Measurements from ENCODE around the gene PDE10A.
"Not testable (repeated sequence)": the region's sequence is repeated elsewhere in the genome, so short reads cannot be mapped to it uniquely, and the experiment has no call there.

The PDE10A gene

DNA sequence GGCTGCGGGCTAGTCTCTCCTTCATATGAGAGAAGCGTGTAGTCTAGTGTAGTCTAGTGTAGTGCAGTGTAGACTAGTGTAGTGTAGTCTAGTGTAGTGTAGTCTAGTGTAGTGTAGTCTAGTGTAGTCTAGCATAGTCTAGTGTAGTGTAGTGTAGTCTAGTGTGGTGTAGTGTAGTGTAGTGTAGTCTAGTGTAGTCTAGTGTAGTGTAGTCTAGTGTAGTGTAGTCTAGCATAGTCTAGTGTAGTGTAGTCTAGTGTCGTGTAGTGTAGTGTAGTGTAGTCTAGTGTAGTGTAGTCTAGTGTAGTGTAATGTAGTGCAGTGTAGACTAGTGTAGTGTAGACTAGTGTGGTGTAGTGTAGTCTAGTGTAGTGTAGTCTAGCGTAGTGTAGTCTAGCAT, 44.1 kb downstream of the PDE10A start:
- not testable (repeated sequence) for DNase-seq

DNA sequence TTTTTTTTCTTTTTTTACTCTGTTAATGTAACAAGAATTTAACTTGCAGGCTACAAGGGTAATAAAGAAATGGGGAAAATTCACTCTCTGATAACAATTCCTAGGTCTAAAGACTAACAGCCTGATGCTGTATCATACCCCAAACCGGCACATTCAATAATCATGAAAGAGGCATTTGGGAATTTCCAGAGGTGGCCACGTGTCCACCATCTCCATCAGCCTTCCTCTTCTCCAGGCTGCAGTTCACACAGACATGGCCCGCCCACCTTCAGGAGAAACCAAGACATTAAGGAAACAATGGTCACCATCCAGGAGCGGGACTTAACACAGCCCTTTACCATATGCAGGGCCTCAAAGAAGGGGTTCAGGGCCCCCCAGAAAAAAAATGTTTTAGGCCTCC, 44.8 kb downstream of the PDE10A start:
- DNase-seq: no peak

DNA sequence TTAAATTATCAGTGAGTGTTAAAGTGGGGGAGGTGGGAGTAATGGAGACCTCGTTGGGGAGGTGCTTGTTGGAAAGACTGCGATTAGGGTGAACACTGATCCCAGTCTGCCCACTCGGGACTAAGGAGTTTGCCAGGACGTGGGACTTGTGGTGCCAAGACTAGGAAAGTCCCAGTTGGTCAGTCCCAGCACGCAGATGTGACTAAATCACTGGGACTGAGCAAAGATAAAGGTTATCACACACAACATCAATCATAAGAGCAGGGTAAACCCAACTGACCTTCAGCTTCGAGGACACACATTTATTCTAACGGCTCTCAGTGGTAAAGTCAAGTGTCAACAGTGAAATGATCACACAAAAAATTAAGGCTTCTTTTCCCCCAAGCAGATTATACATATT, 45.5 kb downstream of the PDE10A start:
- no peak for DNase-seq

DNA sequence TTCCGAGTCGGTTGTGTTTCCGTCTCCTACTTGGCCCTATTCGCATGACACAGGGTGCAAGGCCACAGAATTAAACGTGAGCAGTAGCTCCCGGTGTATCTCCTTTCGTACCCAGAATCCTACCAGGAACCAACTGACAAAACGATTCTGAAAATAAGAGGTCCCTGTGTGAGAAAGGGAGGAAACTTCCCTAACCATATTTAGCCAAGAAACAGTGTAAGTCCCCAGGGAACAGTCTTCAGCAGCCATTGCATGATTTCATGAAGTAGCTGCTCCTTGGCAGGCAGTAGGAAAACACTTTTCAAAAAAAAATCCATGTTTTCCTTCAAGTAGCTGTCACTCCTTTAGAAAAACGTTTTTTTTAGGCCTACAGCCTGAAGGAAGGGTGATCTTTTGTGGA, 46.9 kb downstream of the PDE10A start:
- DNase-seq: no peak

DNA sequence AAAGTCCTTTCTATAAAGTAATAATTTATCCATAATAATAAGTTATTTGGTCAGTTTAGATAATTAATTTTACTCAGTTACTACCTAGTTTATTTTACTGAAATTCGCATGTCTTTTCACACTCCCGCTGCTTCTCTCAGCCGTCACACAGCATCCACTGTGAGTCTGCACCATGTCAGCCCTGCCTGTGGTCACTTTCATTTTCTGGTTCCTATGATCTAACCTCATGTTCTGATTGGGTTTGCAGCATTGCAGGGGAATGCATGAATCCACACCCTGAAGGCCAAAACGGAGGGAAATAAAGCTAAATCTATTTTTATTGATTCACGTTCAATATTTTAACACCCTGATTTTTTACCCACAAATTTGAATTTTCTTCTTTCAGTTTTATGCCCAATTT, 47.4 kb downstream of the PDE10A start:
- no peak for DNase-seq

DNA sequence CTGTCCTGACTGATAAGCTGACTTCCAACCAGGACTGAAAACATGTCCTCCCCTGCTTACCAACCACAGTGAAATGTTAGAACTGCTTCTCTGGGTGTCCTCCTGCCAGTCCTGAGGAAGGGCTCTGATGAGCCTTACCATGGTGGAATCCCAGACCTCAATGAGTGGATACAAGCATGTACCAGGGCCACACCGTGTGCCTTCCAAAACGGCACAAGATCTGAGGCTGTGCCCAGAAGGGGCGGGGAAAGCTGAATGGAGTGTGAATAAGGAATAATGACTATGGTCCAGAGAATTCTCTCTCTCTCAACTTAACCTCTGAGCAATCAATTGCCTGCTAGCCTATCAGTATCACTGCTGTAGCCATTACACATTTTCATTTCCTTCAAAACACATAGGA, 51.7 kb downstream of the PDE10A start:
- no peak for DNase-seq

DNA sequence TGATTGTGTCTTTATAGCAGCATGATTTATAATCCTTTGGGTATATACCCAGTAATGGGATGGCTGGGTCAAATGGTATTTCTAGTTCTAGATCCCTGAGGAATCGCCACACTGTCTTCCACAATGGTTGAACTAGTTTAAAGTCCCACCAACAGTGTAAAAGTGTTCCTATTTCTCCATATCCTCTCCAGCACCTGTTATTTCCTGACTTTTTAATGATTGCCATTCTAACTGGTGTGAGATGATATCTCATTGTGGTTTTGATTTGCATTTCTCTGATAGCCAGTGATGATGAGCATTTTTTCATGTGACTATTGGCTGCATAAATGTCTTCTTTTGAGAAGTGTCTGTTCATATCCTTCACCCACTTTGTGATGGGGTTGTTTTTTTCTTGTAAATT, 54.5 kb downstream of the PDE10A start:
- not testable (repeated sequence) for DNase-seq

DNA sequence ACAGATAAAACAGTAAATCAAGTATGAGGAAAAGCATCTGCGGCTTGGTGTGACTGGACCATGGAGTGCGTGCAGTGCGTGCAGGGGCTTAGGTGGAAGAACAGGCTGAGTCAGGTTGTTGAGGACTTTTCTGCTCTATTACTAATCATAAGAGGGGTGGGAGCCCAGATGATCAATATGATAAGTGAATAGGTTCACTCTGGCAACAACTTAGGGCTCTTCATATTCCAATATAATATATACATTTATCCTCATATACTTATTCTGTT, 56.4 kb downstream of the PDE10A start:
- no peak for DNase-seq

DNA sequence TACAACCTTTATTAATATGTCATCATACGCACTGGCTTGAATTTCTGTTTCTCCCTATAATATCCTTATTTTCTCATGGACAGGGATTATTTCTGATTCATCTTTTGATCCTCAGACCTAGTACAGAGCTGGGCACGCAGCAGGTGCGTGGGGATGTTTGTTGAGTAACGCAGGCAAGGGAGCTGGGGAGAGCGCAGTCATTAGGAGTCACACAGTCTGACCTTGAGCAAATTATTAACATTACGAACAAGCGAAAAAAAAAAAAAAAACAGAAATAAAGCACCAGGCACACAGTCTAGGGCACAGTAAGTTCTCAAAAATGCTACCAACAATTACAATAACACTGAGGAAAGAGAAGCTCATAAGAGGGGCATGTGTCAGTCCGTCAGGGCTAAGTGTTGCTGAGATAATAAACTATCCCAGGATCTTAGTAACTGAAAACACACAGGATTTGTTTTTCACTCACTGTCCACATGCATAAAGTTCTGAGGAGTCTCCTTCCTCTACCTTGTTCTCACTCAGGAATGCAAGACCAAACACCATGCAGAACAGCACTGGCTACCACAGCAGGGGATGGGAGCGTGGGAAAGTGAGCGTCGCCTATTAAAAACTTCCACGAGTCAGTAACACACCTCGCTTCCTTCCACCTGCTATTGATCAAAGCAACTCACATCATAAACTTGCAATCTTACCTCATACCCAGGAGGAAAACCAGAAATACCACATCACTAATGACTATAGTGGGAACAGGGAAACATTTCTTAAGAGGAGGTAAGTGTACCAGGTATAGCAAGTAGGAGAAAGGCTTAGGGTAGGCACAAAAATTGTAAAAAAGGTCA, 56.9 kb downstream of the PDE10A start:
- DNase-seq: no peak

DNA sequence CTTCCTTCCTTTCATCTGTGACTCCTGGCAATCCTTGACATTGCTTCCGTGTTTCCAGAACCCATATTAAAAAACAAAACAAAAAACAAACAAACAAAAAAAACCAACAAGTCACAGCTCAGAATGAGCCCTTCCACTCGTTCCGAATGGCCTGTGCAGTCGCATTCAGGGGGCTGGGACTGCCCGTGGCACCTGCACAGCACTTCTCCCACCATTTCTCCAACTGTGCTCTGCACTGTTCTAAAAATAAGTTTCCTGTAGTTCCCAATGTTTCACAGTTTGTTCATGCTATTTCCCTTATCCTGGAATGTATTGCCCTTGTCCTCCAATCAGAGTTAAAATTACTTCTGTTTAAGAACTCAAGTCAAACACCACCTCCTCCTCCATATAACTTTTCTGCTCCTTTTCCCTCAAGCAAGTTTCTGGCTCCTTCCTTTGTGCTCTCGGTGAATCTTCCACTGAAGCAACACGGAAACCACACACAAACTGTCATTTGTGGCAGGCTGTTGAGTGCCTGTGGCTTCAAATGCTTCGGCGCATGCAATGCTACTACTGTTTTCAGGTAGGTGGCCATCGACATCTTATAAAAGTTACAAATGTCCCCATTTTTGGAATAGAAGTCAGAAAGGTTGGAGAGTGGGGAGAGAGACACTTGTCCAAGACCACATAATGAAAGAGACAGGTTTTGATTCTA, 57.7 kb downstream of the PDE10A start:
- no peak for DNase-seq

DNA sequence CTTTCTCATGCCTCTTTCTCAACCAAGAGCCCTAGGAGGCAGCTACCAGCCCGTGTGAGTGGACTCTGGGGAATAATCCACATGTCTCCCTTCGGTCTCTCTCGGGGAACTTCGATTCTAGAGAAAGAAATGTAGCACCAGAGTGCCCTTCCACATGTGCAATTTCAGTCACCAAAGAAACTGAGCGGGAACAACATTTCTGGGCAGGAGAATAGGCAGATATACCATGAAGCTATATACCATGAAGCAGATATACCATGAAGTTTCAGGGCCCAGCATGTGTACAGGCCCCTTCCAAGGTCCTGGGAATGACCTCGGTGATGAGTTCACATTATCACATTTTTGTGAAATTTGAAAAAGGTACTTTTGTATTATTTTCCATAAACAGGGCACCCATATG, 60.8 kb downstream of the PDE10A start:
- no peak for DNase-seq

DNA sequence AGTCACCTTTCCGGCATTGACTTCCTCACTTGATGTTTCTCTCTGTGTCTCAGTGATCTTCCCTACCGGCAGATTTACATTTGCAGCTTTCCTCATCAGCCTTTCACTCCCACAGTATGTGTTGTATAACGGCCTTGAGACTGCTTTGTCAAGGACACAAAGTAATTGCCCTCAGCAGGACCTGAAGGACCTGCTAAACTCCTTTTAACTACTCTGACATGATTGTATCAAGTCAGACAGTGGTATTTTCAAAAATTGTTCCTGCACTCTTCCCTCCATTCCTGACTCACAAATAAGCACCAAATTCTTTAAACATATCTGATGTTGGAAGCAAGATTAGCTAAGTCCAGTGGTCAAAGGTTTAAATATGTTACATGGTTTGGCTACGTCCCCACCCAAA, 62.4 kb downstream of the PDE10A start:
- no peak for DNase-seq

DNA sequence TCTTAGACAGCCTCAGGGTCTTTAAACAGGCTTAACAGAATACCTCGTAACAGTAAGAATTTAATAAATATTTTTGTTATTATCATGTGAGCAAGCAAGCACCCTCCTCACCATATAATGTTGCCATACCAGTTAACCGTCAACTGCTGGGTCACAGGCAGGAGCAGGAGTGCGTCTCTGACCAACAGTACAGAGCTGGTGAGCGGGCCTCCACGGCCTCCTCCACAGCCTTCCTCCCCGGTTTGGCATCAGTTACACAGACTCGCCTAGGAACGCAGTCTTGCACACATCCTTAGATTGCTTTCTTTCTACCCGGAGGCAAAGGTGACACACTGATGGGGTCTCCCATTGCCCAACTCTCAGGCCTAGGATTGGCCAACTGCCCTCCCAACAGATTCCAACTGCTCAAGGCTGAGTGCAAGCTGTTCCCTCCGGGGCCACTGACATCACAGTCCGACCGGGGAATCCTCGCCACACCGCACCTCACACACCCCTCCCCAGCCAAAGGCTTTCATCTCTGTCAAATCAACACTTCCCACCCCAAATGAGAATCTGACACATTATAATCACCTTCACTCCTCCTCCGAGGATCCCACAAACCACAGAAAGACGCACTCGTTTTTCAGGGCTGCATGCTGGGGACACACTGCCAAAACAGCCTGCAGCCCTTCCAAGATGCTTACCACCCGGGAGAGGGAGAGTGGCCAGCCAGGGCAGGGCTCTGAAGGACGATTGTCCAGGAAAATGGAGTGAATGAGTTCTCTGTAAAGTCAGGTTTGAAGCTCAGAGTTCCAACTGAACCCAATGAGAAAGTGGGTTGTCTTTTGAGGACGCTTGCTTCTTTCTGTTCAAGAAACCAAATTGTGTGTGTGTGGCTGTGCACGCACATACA, 63.2 kb downstream of the PDE10A start:
- no peak for DNase-seq

DNA sequence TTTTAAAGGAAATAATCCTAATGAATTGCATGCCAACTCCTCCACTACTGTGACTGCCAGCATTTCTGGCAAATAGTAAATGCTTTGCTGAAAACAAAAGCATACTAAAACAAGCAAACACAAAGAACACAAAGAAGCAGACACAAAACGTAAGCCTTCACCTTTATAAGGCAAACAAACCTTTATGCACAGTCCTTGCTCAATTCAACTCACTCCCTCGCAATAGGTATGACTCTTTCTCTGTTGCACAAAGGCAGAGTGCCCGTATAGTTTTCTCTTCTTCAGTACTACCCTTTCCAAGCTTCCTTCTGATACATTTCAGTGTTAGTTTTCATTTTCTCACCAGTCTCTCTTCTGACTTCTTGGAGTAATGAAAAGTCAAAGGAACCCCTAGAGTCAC, 63.9 kb downstream of the PDE10A start:
- no peak for DNase-seq

DNA sequence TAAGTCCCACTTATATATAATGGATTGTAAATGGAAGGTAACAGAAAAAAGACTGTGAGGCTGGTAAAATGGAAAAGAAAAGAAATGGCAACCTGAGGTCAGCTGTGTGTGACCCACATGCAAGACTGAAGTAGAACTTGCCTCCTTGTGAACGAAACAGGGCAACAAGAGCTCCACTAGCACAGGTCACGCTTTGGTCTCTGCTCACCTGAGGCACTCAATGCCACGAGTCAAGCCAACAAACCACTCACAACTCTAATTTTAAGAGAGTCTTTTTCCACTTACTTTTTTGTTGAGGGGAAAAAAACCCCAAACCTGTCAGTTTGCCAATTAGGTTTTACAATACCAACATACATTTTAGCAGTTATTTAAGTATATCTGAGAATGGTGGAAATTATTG, 65.2 kb downstream of the PDE10A start:
- no peak for DNase-seq

DNA sequence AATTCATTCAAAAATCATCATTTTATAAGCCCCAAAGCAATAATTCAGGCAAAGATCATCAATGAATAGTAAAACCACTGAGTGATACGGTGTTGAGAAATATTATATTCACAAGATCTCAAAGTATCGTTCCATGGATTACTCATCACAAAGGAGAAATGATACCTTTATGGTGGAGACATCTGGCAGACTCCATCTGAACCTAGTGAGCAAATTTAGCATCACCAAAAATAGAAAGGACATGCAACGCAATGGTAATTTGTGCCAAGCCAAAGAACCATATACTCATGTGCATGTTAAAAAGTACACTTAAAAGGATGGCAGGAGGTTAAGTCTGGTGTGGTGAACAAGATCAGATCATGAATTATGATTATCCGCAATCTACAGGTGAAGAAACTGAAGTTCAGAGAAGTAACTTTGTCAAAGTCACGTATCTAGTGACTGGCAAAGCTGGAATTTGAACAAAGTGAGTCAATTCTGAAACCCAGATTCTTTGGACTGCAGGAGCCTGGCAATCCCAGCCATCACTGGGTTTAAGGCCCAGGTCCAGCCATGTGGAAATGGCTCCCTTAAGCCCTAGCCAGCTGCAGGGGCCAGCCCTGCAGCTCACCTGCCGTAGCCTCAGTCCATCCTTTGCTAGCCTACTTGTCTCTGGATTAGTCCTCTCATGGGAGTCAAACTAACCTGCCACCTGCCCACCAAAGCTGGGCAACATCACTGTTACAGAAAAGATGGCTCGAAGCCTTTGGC, 68.3 kb downstream of the PDE10A start:
- no peak for DNase-seq

DNA sequence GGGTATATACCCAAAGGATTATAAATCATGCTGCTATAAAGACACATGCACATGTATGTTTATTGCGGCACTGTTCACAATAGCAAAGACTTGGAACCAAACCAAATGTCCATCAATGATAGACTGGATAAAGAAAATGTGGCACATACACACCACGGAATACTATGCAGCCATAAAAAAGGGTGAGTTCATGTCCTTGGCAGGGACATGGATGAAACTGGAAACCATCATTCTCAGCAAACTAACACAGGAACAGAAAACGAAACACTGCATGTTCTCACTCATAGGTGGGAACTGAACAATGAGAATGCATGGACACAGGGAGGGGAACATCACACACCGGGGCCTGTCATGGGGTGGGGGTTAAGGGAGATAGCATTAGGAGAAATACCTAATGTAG, 70.1 kb downstream of the PDE10A start:
- DNase-seq: not testable (repeated sequence)

DNA sequence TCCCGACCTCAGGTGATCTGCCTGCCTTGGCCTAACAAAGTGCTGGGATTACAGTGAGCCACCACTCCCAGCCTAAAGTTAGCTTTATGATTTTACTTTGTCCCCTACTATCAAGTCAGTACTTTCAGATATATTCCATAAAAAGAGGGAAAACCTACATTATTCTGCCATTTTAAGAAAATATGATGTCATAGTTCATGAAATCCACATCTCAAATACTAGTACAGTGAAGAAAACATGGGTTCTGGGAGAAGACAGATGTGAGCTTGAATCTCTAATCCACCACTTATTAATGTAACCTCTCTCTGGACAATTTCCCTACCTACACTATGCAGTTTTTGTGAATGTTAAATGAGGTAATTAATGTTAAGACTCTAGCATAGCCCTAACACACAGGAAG, 74.5 kb downstream of the PDE10A start:
- no peak for DNase-seq

DNA sequence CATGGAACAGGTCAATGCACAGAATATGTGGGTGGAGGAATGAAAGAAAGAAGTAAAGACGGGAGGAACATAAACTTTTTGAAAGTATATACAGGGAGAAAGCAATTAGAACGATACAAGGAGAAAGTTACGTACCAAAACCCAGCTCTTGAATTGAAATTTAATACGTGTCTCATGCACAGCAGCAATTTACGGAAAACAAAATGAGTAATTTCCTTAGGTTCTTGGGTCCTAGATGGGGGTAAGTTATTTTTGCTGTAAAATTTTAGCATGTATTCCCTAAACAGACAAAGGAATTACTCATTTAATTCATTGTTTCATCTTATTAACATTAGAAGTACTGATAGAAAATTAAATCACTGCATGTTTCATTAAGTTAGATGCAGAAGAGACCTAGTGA, 75.8 kb downstream of the PDE10A start:
- DNase-seq: no peak

DNA sequence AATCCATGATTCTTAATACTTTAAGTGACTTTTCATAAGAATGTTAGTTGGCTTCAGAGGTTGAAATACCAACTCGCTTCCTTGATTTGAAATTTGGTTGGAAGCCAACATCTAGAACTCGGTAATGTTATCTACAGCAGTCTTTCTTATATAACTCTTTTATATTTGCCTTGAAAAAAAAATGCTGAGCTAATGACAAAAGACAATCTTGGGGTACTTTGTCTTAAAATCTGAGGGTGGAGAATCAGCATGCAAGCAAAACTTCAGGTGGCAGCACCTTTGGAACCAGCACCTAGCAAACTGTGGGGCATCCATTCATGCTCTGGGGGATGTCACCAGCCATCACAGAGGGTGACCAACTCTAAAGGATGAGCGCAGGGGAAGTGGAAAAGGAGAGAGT, 76.3 kb downstream of the PDE10A start:
- DNase-seq: no peak

DNA sequence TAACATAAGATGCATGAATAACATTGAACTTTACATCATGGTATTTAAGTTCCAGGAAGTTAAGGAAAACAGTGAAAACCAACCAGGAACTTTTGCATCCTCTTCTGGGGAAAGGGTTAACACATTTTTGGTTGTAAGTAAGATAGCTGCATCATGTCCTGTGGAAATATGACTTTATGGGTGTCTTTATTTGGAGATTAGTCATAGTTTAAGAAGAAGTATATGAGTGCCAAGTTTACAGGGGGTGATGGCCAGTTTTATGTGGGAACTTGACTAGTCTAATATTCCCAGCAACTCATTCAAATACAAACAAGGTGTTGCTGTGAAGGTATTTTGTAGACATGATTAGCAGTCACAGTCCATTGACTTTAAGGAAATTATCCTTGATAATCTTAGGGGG, 78.0 kb downstream of the PDE10A start:
- no peak for DNase-seq

DNA sequence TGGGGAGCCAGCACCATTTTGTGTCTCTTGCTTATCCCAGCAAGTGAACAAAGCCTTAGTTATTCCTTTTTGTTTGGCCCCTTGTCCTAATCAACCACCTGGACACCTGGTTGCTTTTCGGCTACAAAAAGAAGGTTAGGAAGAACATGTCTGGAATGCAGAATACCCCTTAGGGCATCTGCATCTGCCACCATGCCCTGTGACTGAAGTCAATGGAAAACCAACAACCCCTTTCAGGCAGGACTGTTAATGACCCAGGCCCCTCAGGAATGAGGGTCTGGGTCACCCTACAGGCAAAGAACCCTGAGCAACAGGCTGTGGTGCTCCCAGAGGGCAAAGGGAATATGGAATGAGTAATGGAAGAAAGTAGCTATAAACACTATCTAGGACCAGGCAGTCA, 78.5 kb downstream of the PDE10A start:
- DNase-seq: no peak

DNA sequence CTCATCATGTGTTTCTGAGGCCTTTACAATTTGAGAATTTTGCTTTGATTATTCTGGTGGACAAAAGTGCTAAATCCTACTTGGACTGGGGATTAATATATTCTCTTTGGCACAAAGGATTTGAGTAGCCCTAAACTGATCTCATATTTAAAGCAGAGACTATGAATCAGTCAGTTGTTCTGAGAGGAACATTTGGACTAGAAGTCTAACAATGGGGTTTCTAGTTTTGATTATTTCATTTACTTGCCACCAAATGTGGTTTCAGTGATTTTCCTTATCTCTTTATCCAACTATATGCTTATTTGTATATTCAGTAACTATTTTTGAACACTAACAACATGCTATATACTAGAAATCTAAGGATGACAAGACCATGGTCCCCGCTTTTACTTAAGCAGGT, 81.4 kb downstream of the PDE10A start:
- DNase-seq: no peak
